H1 (cell line): ENCODE data around the gene HMG20A. TPM values are rescaled to one million over a fixed set of nuclear protein-coding genes. Genes with fewer than 3 reads are reported as not detected.

Source experiments
- CTCF ChIA-PET: fragments of 300-600 bp; sonication (Branson Sonifier 250); formaldehyde crosslinking; loops from one replicate; lab custom pipeline; 2021; ENCODE audit not compliant: partially characterized antibody; lab: Charles Lee
- POLR2A ChIA-PET: fragments of 300-600 bp; sonication (Branson Sonifier 250); formaldehyde crosslinking; loops from one replicate; lab custom pipeline; 2021; ENCODE audit warnings: inconsistent platforms; ENCODE audit not compliant: partially characterized antibody; lab: Charles Lee
- DNase-seq, 2 experiments: peaks; one replicate each; pipeline versions ENCODE4 v3.0.0 to v3.0.0-alpha.2; 2010 to 2022; ENCODE audit warnings: low spot score in 2 of 2, low read depth in 1 of 2, mixed read lengths in 1 of 2
- FAIRE-seq: peaks from 2 replicates; lab custom pipeline; 2011; peaks lifted over from hg19 to GRCh38; lab: Jason Lieb, UNC
- H2AFZ ChIP-seq: 2 replicates; pipeline ENCODE4 v1.8.1; 2012; ENCODE audit warnings: low read length, inconsistent platforms
- H2AK5ac ChIP-seq: 2 replicates; pipeline ENCODE4 v1.6.1; 2013; ENCODE audit warnings: low read depth, low read length
- H2BK120ac ChIP-seq: replicated peaks from 2 replicates; pipeline ENCODE3; 2013; ENCODE audit warnings: low read depth, low read length, inconsistent platforms
- H2BK12ac ChIP-seq: 2 replicates; pipeline ENCODE4 v1.6.1; 2013; ENCODE audit warnings: low read depth, low read length
- H2BK15ac ChIP-seq: 2 replicates; pipeline ENCODE4 v1.6.1; 2013; ENCODE audit warnings: low read length
- H2BK20ac ChIP-seq: 2 replicates; pipeline ENCODE4 v1.6.1; 2013; ENCODE audit warnings: low read length
- H2BK5ac ChIP-seq: 2 replicates; pipeline ENCODE4 v1.6.1; 2013; ENCODE audit warnings: low read depth, low read length
- H3K14ac ChIP-seq: 2 replicates; pipeline ENCODE4 v1.6.1; 2013; ENCODE audit warnings: inconsistent platforms; ENCODE audit not compliant: insufficient read length
- H3K18ac ChIP-seq: 2 replicates; pipeline ENCODE4 v1.6.1; 2013; ENCODE audit warnings: low read length; ENCODE audit errors: extremely low read depth
- H3K23ac ChIP-seq: 2 replicates; pipeline ENCODE4 v1.6.1; 2013; ENCODE audit warnings: inconsistent platforms; ENCODE audit not compliant: insufficient read length
- H3K23me2 ChIP-seq: 2 replicates; pipeline ENCODE4 v1.6.1; 2013; ENCODE audit warnings: low read depth, low read length
- H3K27ac ChIP-seq: 2 replicates; pipeline ENCODE4 v1.6.1; 2011; ENCODE audit warnings: low read depth, low read length, inconsistent platforms
- H3K27me3 ChIP-seq, 4 experiments: replicated peaks in 1 of 4; 1 replicate in 1 of 4; 2 replicates in 3 of 4; pipeline versions ENCODE4 v1.6.1 to v1.8.1; 2011 to 2013; ENCODE audit warnings: low read length in 3 of 4, mild to moderate bottlenecking in 3 of 4, inconsistent platforms in 2 of 4, mixed read lengths in 2 of 4, moderate library complexity in 1 of 4; ENCODE audit not compliant: control insufficient read depth in 3 of 4, insufficient read depth in 3 of 4; ENCODE audit errors: extremely low read depth in 1 of 4
- H3K36me3 ChIP-seq, 4 experiments: 2 replicates each; pipeline versions ENCODE4 v1.6.1 to v1.8.1; 2011 to 2013; ENCODE audit warnings: mild to moderate bottlenecking in 4 of 4, low read length in 3 of 4, moderate library complexity in 2 of 4, control low read depth in 1 of 4, inconsistent platforms in 1 of 4; ENCODE audit not compliant: insufficient read depth in 4 of 4, control insufficient read depth in 2 of 4
- H3K4ac ChIP-seq: replicated peaks from 2 replicates; pipeline ENCODE3; 2013; ENCODE audit warnings: low read length, low read depth, mixed read lengths, inconsistent platforms; ENCODE audit not compliant: insufficient read length
- H3K4me1 ChIP-seq, 4 experiments: replicated peaks in 1 of 4; 1 replicate in 1 of 4; 2 replicates in 3 of 4; pipeline versions ENCODE4 v1.6.1 to v1.8.1; 2011 to 2013; ENCODE audit warnings: low read length in 3 of 4, inconsistent platforms in 2 of 4, mixed read lengths in 1 of 4; ENCODE audit not compliant: insufficient read depth in 4 of 4, control insufficient read depth in 3 of 4
- H3K4me2 ChIP-seq, 2 experiments: 2 replicates each; pipeline versions ENCODE4 v1.6.1 to v1.8.1; 2011 to 2013; ENCODE audit warnings: low read depth in 2 of 2, low read length in 2 of 2, control low read depth in 1 of 2, inconsistent platforms in 1 of 2, mild to moderate bottlenecking in 1 of 2; ENCODE audit not compliant: insufficient read depth in 1 of 2
- H3K4me3 ChIP-seq, 4 experiments: fragments of 200-600, 300-600 bp in 1 of 4; sonication (generic), shearing (Covaris generic), sonication (Bioruptor Twin) in 1 of 4; 2 replicates each; pipeline versions ENCODE4 v1.5.1 to v1.8.1; 2011 to 2016; ENCODE audit warnings: low read length in 4 of 4, low read depth in 3 of 4, control low read depth in 2 of 4, inconsistent platforms in 2 of 4, mild to moderate bottlenecking in 2 of 4, mixed read lengths in 1 of 4, moderate library complexity in 1 of 4; ENCODE audit not compliant: insufficient read depth in 2 of 4; ENCODE audit errors: extremely low read depth in 1 of 4
- H3K56ac ChIP-seq: replicated peaks from 2 replicates; pipeline ENCODE3; 2013; ENCODE audit warnings: low read depth, mild to moderate bottlenecking, mixed read lengths, low read length, inconsistent platforms; ENCODE audit not compliant: insufficient read length
- H3K79me1 ChIP-seq: 2 replicates; pipeline ENCODE4 v1.6.1; 2013; ENCODE audit warnings: low read depth, low read length, control low read depth
- H3K79me2 ChIP-seq, 2 experiments: 2 replicates each; pipeline versions ENCODE4 v1.6.1 to v1.8.1; 2012 to 2013; ENCODE audit warnings: low read length in 2 of 2, mild to moderate bottlenecking in 2 of 2, inconsistent platforms in 1 of 2; ENCODE audit not compliant: insufficient read depth in 2 of 2, control insufficient read depth in 1 of 2
- H3K9ac ChIP-seq, 4 experiments: replicated peaks in 1 of 4; 1 replicate in 1 of 4; 2 replicates in 3 of 4; pipeline versions ENCODE4 v1.6.1 to v1.8.1; 2011 to 2013; ENCODE audit warnings: low read depth in 3 of 4, low read length in 3 of 4, control low read depth in 2 of 4, mild to moderate bottlenecking in 2 of 4, moderate library complexity in 2 of 4, inconsistent platforms in 1 of 4; ENCODE audit errors: extremely low read depth in 1 of 4
- H3K9me3 ChIP-seq, 2 experiments: 2 replicates each; pipeline versions ENCODE4 v1.6.1 to v1.8.1; 2012 to 2013; ENCODE audit warnings: mild to moderate bottlenecking in 2 of 2, moderate library complexity in 2 of 2, control low read depth in 1 of 2, inconsistent platforms in 1 of 2, low read depth in 1 of 2, low read length in 1 of 2, mixed read lengths in 1 of 2; ENCODE audit not compliant: insufficient read depth in 2 of 2
- H4K20me1 ChIP-seq, 2 experiments: replicated peaks in 1 of 2; 2 replicates each; pipeline versions ENCODE3 to v1.8.1; 2011 to 2013; ENCODE audit warnings: inconsistent platforms in 2 of 2, low read length in 2 of 2, mild to moderate bottlenecking in 1 of 2; ENCODE audit not compliant: insufficient read depth in 2 of 2, control insufficient read depth in 1 of 2
- H4K5ac ChIP-seq: 2 replicates; pipeline ENCODE4 v1.6.1; 2013; ENCODE audit warnings: low read length, low read depth, mixed read lengths, inconsistent platforms; ENCODE audit not compliant: insufficient read length
- H4K8ac ChIP-seq: 2 replicates; pipeline ENCODE4 v1.8.0; 2013; ENCODE audit warnings: mild to moderate bottlenecking, moderate library complexity, low read length, inconsistent platforms; ENCODE audit not compliant: insufficient read depth; ENCODE audit errors: extremely low read depth
- H4K91ac ChIP-seq: replicated peaks from 2 replicates; pipeline ENCODE3; 2013; ENCODE audit warnings: low read length, mixed read lengths, inconsistent platforms; ENCODE audit not compliant: insufficient read length
- BCL11A ChIP-seq, 2 experiments: IDR thresholded peaks; one replicate each; pipeline ENCODE4 v1.6.1; 2011; ENCODE audit warnings: low read depth in 2 of 2, low read length in 2 of 2, mild to moderate bottlenecking in 2 of 2
- HDAC2 ChIP-seq, 2 experiments: fragments of 300-600 bp in 1 of 2; sonication (generic) in 1 of 2; IDR thresholded peaks; 2 replicates each; pipeline ENCODE4 v1.6.1; 2011 to 2012; ENCODE audit warnings: low read depth in 2 of 2, low read length in 2 of 2, mild to moderate bottlenecking in 2 of 2, moderate library complexity in 2 of 2, borderline replicate concordance in 1 of 2, inconsistent platforms in 1 of 2
- KDM1A ChIP-seq: fragments of 200-600, 300-600 bp; sonication (generic); IDR thresholded peaks from 2 replicates; pipeline ENCODE4 v1.7.1; 2016; ENCODE audit warnings: mild to moderate bottlenecking, low read length, borderline replicate concordance
- KDM5A ChIP-seq: fragments of 200-600 bp; IDR thresholded peaks from 2 replicates; pipeline ENCODE4 v1.7.1; 2012; ENCODE audit warnings: mild to moderate bottlenecking, low read length, inconsistent platforms, mixed read lengths
- POLR2A ChIP-seq, 2 experiments: IDR thresholded peaks; 1 replicate in 1 of 2; 2 replicates in 1 of 2; pipeline ENCODE4 v1.6.1; 2011; ENCODE audit warnings: low read depth in 2 of 2, low read length in 2 of 2, mild to moderate bottlenecking in 2 of 2; ENCODE audit errors: control extremely low read depth in 1 of 2
- SIN3A ChIP-seq, 2 experiments: IDR thresholded peaks in 1 of 2; conservative IDR thresholded peaks in 1 of 2; 2 replicates each; pipeline ENCODE4 v1.6.1; 2011 to 2012; ENCODE audit warnings: low read length in 2 of 2, improper control_type of control experiment in 1 of 2, low read depth in 1 of 2, mild to moderate bottlenecking in 1 of 2
- SP1 ChIP-seq: IDR thresholded peaks from 2 replicates; pipeline ENCODE4 v1.6.1; 2011; ENCODE audit warnings: low read depth, low read length
- SRF ChIP-seq: IDR thresholded peaks from 2 replicates; pipeline ENCODE4 v1.6.1; 2011; ENCODE audit warnings: mild to moderate bottlenecking, low read depth, low read length, moderate library complexity
- ZNF274 ChIP-seq: IDR thresholded peaks from 2 replicates; pipeline ENCODE4 v1.7.0; 2012; ENCODE audit warnings: low read length, borderline replicate concordance; ENCODE audit errors: extremely low read depth
- WGBS, 2 experiments: shearing (Covaris generic) in 1 of 2; methylation state at CpG; one replicate each; pipeline versions ENCODE4 v1.1.6 to v1.1.7; 2013 to 2015; ENCODE audit warnings: low lambda C conversion rate in 2 of 2, mixed read lengths in 2 of 2, inconsistent platforms in 1 of 2, low coverage in 1 of 2, missing lambda C conversion rate in 1 of 2; ENCODE audit not compliant: insufficient replicate concordance in 2 of 2, insufficient coverage in 1 of 2, insufficient read length in 1 of 2; ENCODE audit errors: extremely low coverage in 1 of 2, missing lambda C conversion rate in 1 of 2; 5-methylcytosine and 5-hydroxymethylcytosine counted together
- polyA plus RNA-seq, 7 experiments: library from polyadenylated mRNA; depleted of rRNA in 3 of 7; stranded (reverse) in 5 of 7; unstranded in 2 of 7; fragments of >200 nt in 5 of 7; fragments of 200-250 nt in 2 of 7; gene quantifications; 1 replicate in 5 of 7; 2 replicates in 1 of 7; 4 replicates in 1 of 7; pipeline versions ENCODE4 v1.2.1 to v1.2.3, GENCODE V29; 2011 to 2013; ENCODE audit warnings: missing spikeins in 2 of 7, mixed read lengths in 2 of 7
- total RNA-seq: library from RNA; stranded (reverse); fragmentation: NEBNext Ultra II Directional; extraction: Animal tissue kit (Norgen Biotek cat#: 25700); gene quantifications from 2 replicates; pipeline ENCODE4 v1.2.1, GENCODE V29; 2021

The HMG20A gene
- total and polyA plus RNA-seq, 2 of the 8 experiments (the other 6 are each of a cell fraction or from before 2014, with no cell fraction given): 52.1 to 59.7 TPM

- Histone ChIP-seq H2BK20ac (peak overlapping the region; percentile 98), H3K23ac (no peak overlapping the region), H2AK5ac (peak overlapping the region; percentile 69; the same call in 1 of the 2 replicates), H4K8ac (no peak overlapping the region), H3K36me3 (no peaks in the 10 kb centered on the region), H2BK15ac (peak overlapping the region; percentile 90; the same call in 1 of the 2 replicates), H3K14ac (no peak overlapping the region), H3K23me2 (no peaks in the 10 kb centered on the region), H3K9me3 (no peaks in the 10 kb centered on the region), H3K18ac (peak overlapping the region; percentile 51; the same call in 1 of the 2 replicates), H2BK5ac (peak overlapping the region; percentile 91; the same call in 1 of the 2 replicates), H2BK12ac (peak overlapping the region; percentile 93; the same call in 1 of the 2 replicates), H4K91ac (peak overlapping the region; percentile 75), H3K4me3 (no peak overlapping the region), H3K27me3 (no peaks in the 10 kb centered on the region; a peak in 1 of 7 replicates), H3K56ac (no peak overlapping the region), H3K4me1 (peaks cover 0 to 36% (median 11%) of the 10 kb centered on the region in 4 experiments; a peak in 6 of 7 replicates), H3K27ac (no peak overlapping the region), H2BK120ac (peak overlapping the region; percentile 76), H3K9ac (no peak overlapping the region), H2AFZ (no peak overlapping the region), H3K79me1 (no peaks in the 10 kb centered on the region), H3K4ac (no peak overlapping the region), H3K79me2 (no peaks in the 10 kb centered on the region), H3K4me2 (no peak overlapping the region; a peak in 1 of 4 replicates), H4K20me1 (no peaks in the 10 kb centered on the region), H4K5ac (peak overlapping the region; percentile 17)
- DNase-seq (no peak), FAIRE-seq (no peak)
- 87% methylated on average over 9 of the region's 10 CpGs; no CpG with 5 or more reads in 1 of the 2 experiments for WGBS, 2 experiments
- ChIA-PET POLR2A (interaction anchor here (0.8 to 2.9 kb wide), 5 partner anchors 9 to 33 kb away, joined by 3 to 9 read pairs (median 3); no protein-coding TSS in a partner anchor), CTCF (interaction anchor here (0.8 to 5.9 kb wide), 9 partner anchors 10 to 409 kb away, joined by 3 to 49 read pairs (median 4); no protein-coding TSS in a partner anchor)
- TF ChIP-seq KDM1A (peak; percentile 85; the same call in 1 of the 2 replicates), HDAC2 (IDR thresholded peaks at IDR 0.05; ENCODE audit: borderline replicate concordance in 1 of 2, low read depth in 2 of 2, low read length in 2 of 2) (0 out of 4 replicates have a peak, but pooled peaks of 1 of the 2 experiments have one; percentile 42), BCL11A (IDR thresholded peaks at IDR 0.05; ENCODE audit: low read depth in 2 of 2, low read length in 2 of 2) (no peak), ZNF274 (no peak), SP1 (no peak), SRF (no peak), KDM5A (no peak), SIN3A (conservative IDR thresholded peaks at IDR 0.05 in 1 of 2, IDR thresholded peaks at IDR 0.05 in 1 of 2; ENCODE audit: low read depth in 1 of 2, low read length in 2 of 2) (no peak), POLR2A (IDR thresholded peaks at IDR 0.05; ENCODE audit: control extremely low read depth in 1 of 2, low read depth in 2 of 2, low read length in 2 of 2) (no peak)
Observed at GRCh38 chr15:77529394-77530159, 108.9 kb downstream of the HMG20A start.
